Activated CD8-positive, alpha-beta T cell treated with anti-CD3 and anti-CD28 coated beads, Interleukin-2, amount 10 ng/mL, durations not matched to agents 7 days and 5 days (primary cell): Measurements from ENCODE around the gene ADD2. TPM values are rescaled to one million over a fixed set of nuclear protein-coding genes. Genes with fewer than 3 reads are reported as not detected.

Experiments used
- ATAC-seq: fragments of 150-1000 bp; cut with Tn5 transposase; one replicate; pipeline ENCODE4 v1.10.0; 2021; ENCODE audit warnings: moderate library complexity
- CTCF ChIA-PET: fragments of 350-600 bp; sonication (Branson Sonifier 250); formaldehyde crosslinking; loops from one replicate; lab custom pipeline; 2021; ENCODE audit warnings: antibody characterized with exemption; lab: Charles Lee
- POLR2A ChIA-PET: fragments of 350-600 bp; sonication (Branson Sonifier 250); formaldehyde crosslinking; loops from one replicate; lab custom pipeline; 2021; ENCODE audit warnings: antibody characterized with exemption; lab: Charles Lee
- DNase-seq: peaks from one replicate; pipeline ENCODE4 v3.0.0-alpha.2; 2020
- H3K27ac Mint-ChIP-seq: one replicate; pipeline ENCODE4 v1.8.0; 2021; ENCODE audit warnings: mild to moderate bottlenecking, mixed read lengths
- H3K27me3 Mint-ChIP-seq: one replicate; pipeline ENCODE4 v1.8.0; 2021; ENCODE audit warnings: low read depth, mixed read lengths
- H3K36me3 Mint-ChIP-seq: one replicate; pipeline ENCODE4 v1.8.0; 2021; ENCODE audit warnings: low read depth, mixed read lengths
- H3K4me1 Mint-ChIP-seq: one replicate; pipeline ENCODE4 v1.8.0; 2021; ENCODE audit warnings: low read depth, mixed read lengths
- H3K4me3 Mint-ChIP-seq: one replicate; pipeline ENCODE4 v1.8.0; 2021; ENCODE audit warnings: mild to moderate bottlenecking, mixed read lengths
- H3K9me3 Mint-ChIP-seq: one replicate; pipeline ENCODE4 v1.8.0; 2022; ENCODE audit warnings: mixed read lengths; ENCODE audit not compliant: insufficient read depth
- total RNA-seq, 2 experiments: library from RNA; stranded (reverse); gene quantifications; one replicate each; pipeline ENCODE4 v1.2.3, GENCODE V29; 2021

The ADD2 gene
- total RNA-seq, 2 experiments from 2014 or later: 12.8 to 14.2 TPM

GRCh38 chr2:70619167-70619566, 148.8 kb downstream of the ADD2 start:
- DNase-seq: no peak
- ChIA-PET POLR2A (no interaction called here), CTCF (interaction anchor here (1.2 to 6.0 kb wide), 6 partner anchors 11 to 316 kb away, joined by 3 to 79 read pairs (median 10); partner anchors contain the start of gene FAM136A)
- H3K27ac Mint-ChIP-seq: no peak overlapping the region
- no peak for ATAC-seq
- H3K9me3 Mint-ChIP-seq: no peaks in the 10 kb centered on the region
- H3K36me3 Mint-ChIP-seq: no peaks in the 10 kb centered on the region
- no peak overlapping the region for H3K4me3 Mint-ChIP-seq
- H3K4me1 Mint-ChIP-seq: peaks cover 5% of the 10 kb centered on the region
- peaks cover 18% of the 10 kb centered on the region for H3K27me3 Mint-ChIP-seq

GRCh38 chr2:70616168-70616694, 151.8 kb downstream of the ADD2 start:
- Mint-ChIP-seq H3K9me3 (no peaks in the 10 kb centered on the region), H3K4me1 (peaks cover 5% of the 10 kb centered on the region), H3K36me3 (no peaks in the 10 kb centered on the region), H3K4me3 (no peak overlapping the region), H3K27ac (no peak overlapping the region), H3K27me3 (peaks cover 16% of the 10 kb centered on the region)
- DNase-seq (no peak), ATAC-seq (no peak)
- ChIA-PET CTCF (interaction anchor here (0.8 to 6.0 kb wide), 6 partner anchors 11 to 313 kb away, joined by 3 to 79 read pairs (median 9); partner anchors contain the start of gene FAM136A), POLR2A (no interaction called here)

GRCh38 chr2:70615222-70615621, 152.8 kb downstream of the ADD2 start:
- ChIA-PET CTCF (interaction anchor here (0.8 to 6.0 kb wide), 5 partner anchors 10 to 312 kb away, joined by 3 to 79 read pairs (median 4); partner anchors contain the start of gene FAM136A), POLR2A (no interaction called here)
- no peaks in the 10 kb centered on the region for H3K9me3 Mint-ChIP-seq
- H3K27me3 Mint-ChIP-seq: peaks cover 12% of the 10 kb centered on the region
- ATAC-seq (no peak), DNase-seq (no peak)
- peaks cover 5% of the 10 kb centered on the region for H3K4me1 Mint-ChIP-seq
- H3K27ac Mint-ChIP-seq: no peak overlapping the region
- no peaks in the 10 kb centered on the region for H3K36me3 Mint-ChIP-seq
- H3K4me3 Mint-ChIP-seq: no peak overlapping the region

GRCh38 chr2:70613521-70613920, 154.5 kb downstream of the ADD2 start:
- POLR2A ChIA-PET: no interaction called here
- H3K4me3 Mint-ChIP-seq: no peak overlapping the region
- H3K27me3 Mint-ChIP-seq: peaks cover 6% of the 10 kb centered on the region
- CTCF ChIA-PET: interaction anchor here (3.4 kb wide), 1 partner anchor 272 kb away, joined by 17 read pairs; no protein-coding TSS in a partner anchor
- no peak overlapping the region for H3K27ac Mint-ChIP-seq
- H3K4me1 Mint-ChIP-seq: no peaks in the 10 kb centered on the region
- DNase-seq: no peak
- H3K9me3 Mint-ChIP-seq: no peaks in the 10 kb centered on the region
- no peak for ATAC-seq
- H3K36me3 Mint-ChIP-seq: no peaks in the 10 kb centered on the region

- no peaks in the 10 kb centered on the region for H3K4me1 Mint-ChIP-seq
- CTCF ChIA-PET: interaction anchor here (0.9 to 2.4 kb wide), 2 partner anchors 14 to 308 kb away, joined by 5 to 7 read pairs; no protein-coding TSS in a partner anchor
- DNase-seq (no peak), ATAC-seq (no peak)
- no peak overlapping the region for H3K4me3 Mint-ChIP-seq
- H3K27me3 Mint-ChIP-seq: peaks cover 6% of the 10 kb centered on the region
- POLR2A ChIA-PET: interaction anchor here (0.6 kb wide), 1 partner anchor 15 kb away, joined by 4 read pairs; no protein-coding TSS in a partner anchor
- no peak overlapping the region for H3K27ac Mint-ChIP-seq
- H3K36me3 Mint-ChIP-seq: no peaks in the 10 kb centered on the region
- no peaks in the 10 kb centered on the region for H3K9me3 Mint-ChIP-seq
These were observed 155.4 kb downstream of the ADD2 start for GRCh38 chr2:70612574-70612973.

- ChIA-PET CTCF (no interaction called here), POLR2A (no interaction called here)
- Mint-ChIP-seq H3K27me3 (peaks cover 9% of the 10 kb centered on the region), H3K4me1 (peaks cover 2% of the 10 kb centered on the region), H3K9me3 (no peaks in the 10 kb centered on the region), H3K4me3 (no peak overlapping the region), H3K27ac (no peak overlapping the region), H3K36me3 (no peaks in the 10 kb centered on the region)
- no peak for ATAC-seq
- DNase-seq: no peak
These were observed 159.6 kb downstream of the ADD2 start for GRCh38 chr2:70608373-70608772.

- Mint-ChIP-seq H3K27ac (no peak overlapping the region), H3K4me1 (peaks cover 2% of the 10 kb centered on the region), H3K9me3 (no peaks in the 10 kb centered on the region), H3K36me3 (no peaks in the 10 kb centered on the region), H3K4me3 (no peak overlapping the region), H3K27me3 (peaks cover 14% of the 10 kb centered on the region)
- CTCF ChIA-PET: interaction anchor here (0.6 kb wide), 1 partner anchor 759 kb away, joined by 3 read pairs; no protein-coding TSS in a partner anchor
- POLR2A ChIA-PET: no interaction called here
- DNase-seq (no peak), ATAC-seq (no peak)
These were observed 160.9 kb downstream of the ADD2 start for GRCh38 chr2:70607121-70607561.

Other genes starting within 250 kb of the ADD2 start
- under 1 TPM in 1 of 2 experiments, not detected in 1; 0.13 TPM for gene TGFA, start 214.4 kb downstream of the ADD2 start, total RNA-seq
- not detected for gene FIGLA, start 22.4 kb upstream of the ADD2 start, total RNA-seq
- gene CLEC4F, start 52.4 kb upstream of the ADD2 start, total RNA-seq: not detected
- not detected for gene CD207, start 67.6 kb upstream of the ADD2 start, total RNA-seq
- not detected for gene VAX2, start 132.4 kb upstream of the ADD2 start, total RNA-seq
- not detected for gene ATP6V1B1, start 167.7 kb upstream of the ADD2 start, total RNA-seq
- gene ANKRD53, start 210.4 kb upstream of the ADD2 start, total RNA-seq: not detected
- gene TEX261, start 226.7 kb upstream of the ADD2 start, total RNA-seq: 10 to 100 TPM; 55.9 to 59.4 TPM